Natural killer cell (primary cell): Measurements from ENCODE around the gene TRIAP1. TPM values are rescaled to one million over a fixed set of nuclear protein-coding genes. Genes with fewer than 3 reads are reported as not detected.

Experiments used
- ATAC-seq, 3 donors: fragments of 150-1000 bp in 2 of 3; fragments of 200-7000 bp in 1 of 3; cut with Tn5 transposase; 1 replicate in 1 of 3; 2 replicates in 2 of 3; pipeline ENCODE4 v1.10.0; 2021; ENCODE audit warnings: mild to moderate bottlenecking in 2 of 3, moderate library complexity in 2 of 3
- DNase-seq, 2 donors: peaks; one replicate each; pipeline versions ENCODE4 v3.0.0 to v3.0.0-alpha.2; 2013 to 2021; ENCODE audit warnings: mixed read lengths in 1 of 2
- H3K27ac ChIP-seq: one replicate; pipeline ENCODE4 v1.5.1; 2013; ENCODE audit warnings: mild to moderate bottlenecking, low read length
- H3K27me3 ChIP-seq: one replicate; pipeline ENCODE4 v1.6.1; 2013; ENCODE audit warnings: low read length; ENCODE audit not compliant: control insufficient read depth, insufficient read depth
- H3K36me3 ChIP-seq: one replicate; pipeline ENCODE4 v1.6.1; 2013; ENCODE audit warnings: low read length; ENCODE audit not compliant: control insufficient read depth, insufficient read depth
- H3K4me1 ChIP-seq: one replicate; pipeline ENCODE4 v1.6.1; 2013; ENCODE audit warnings: low read length; ENCODE audit not compliant: control insufficient read depth, insufficient read depth
- H3K4me3 ChIP-seq: one replicate; pipeline ENCODE4 v1.5.1; 2013; ENCODE audit warnings: low read length
- H3K9me3 ChIP-seq: one replicate; pipeline ENCODE4 v1.6.1; 2013; ENCODE audit warnings: low read length; ENCODE audit not compliant: control insufficient read depth, insufficient read depth
- H3K27ac Mint-ChIP-seq, 2 donors: one replicate each; pipeline ENCODE4 v1.8.0; 2022; ENCODE audit warnings: mild to moderate bottlenecking in 2 of 2, mixed read lengths in 2 of 2, moderate library complexity in 1 of 2
- H3K27me3 Mint-ChIP-seq, 2 donors: one replicate each; pipeline ENCODE4 v1.8.0; 2022; ENCODE audit warnings: low read depth in 2 of 2, mixed read lengths in 2 of 2
- H3K36me3 Mint-ChIP-seq: one replicate; pipeline ENCODE4 v1.8.0; 2022; ENCODE audit warnings: mixed read lengths
- H3K4me1 Mint-ChIP-seq, 2 donors: one replicate each; pipeline ENCODE4 v1.8.0; 2022; ENCODE audit warnings: mixed read lengths in 2 of 2
- H3K4me3 Mint-ChIP-seq: one replicate; pipeline ENCODE4 v1.8.0; 2022; ENCODE audit warnings: mild to moderate bottlenecking, moderate library complexity, mixed read lengths
- H3K9me3 Mint-ChIP-seq, 2 donors: one replicate each; pipeline ENCODE4 v1.8.0; 2022; ENCODE audit warnings: mixed read lengths in 2 of 2
- CTCF ChIP-seq: fragments of 200-600 bp; IDR thresholded peaks from one replicate; pipeline ENCODE4 v1.8.0; 2022; ENCODE audit warnings: antibody characterized with exemption
- WGBS: methylation state at CpG from one replicate; pipeline ENCODE4 v1.1.7; 2013; ENCODE audit warnings: missing lambda C conversion rate; ENCODE audit not compliant: insufficient coverage; 5-methylcytosine and 5-hydroxymethylcytosine counted together
- intact Hi-C: fragments of 100-400 bp; cut with micrococcal nuclease; formaldehyde crosslinking; loops from one replicate; pipeline ENCODE4 v1.14.2; 2022
- total RNA-seq, 4 donors: library from RNA; stranded (reverse); fragments of 120-200 nt in 1 of 4; gene quantifications; one replicate each; pipeline versions ENCODE4 v1.2.3 to v1.2.4, GENCODE V29; 2013 to 2022

The TRIAP1 gene
- total RNA-seq, 3 donors from 2014 or later (not counting 1 experiment from before 2014, with no cell fraction given) = 21.3 to 25.8 (median 24.2) TPM

GRCh38 chr12:120485961-120486881 is 40.0 kb upstream of the TRIAP1 start:
- Mint-ChIP-seq H3K9me3 (no peaks in the 10 kb centered on the region), H3K4me1 (peaks cover 46 to 55% of the 10 kb centered on the region in 2 donors), H3K36me3 (no peaks in the 10 kb centered on the region), H3K27ac (no peak overlapping the region), H3K27me3 (no peaks in the 10 kb centered on the region), H3K4me3 (no peak overlapping the region)
- Histone ChIP-seq H3K36me3 (peaks cover 4% of the 10 kb centered on the region), H3K9me3 (no peaks in the 10 kb centered on the region), H3K4me1 (peaks cover 18% of the 10 kb centered on the region), H3K27ac (no peak overlapping the region), H3K4me3 (no peak overlapping the region), H3K27me3 (no peaks in the 10 kb centered on the region)
- WGBS = 93% methylated on average over 5 of the region's 7 CpGs
- no peak for TF ChIP-seq CTCF
- intact Hi-C loops = no loop called here
- ATAC-seq (no peak), DNase-seq (no peak)

GRCh38 chr12:120483621-120484020 is 37.4 kb upstream of the TRIAP1 start:
- intact Hi-C loops = loop anchor here (5.0 kb wide), 1 partner anchor 46 kb away; the partner anchor contains the start of gene COX6A1
- no peaks in the 10 kb centered on the region for H3K27me3 ChIP-seq
- WGBS = 100% methylated on average over 1 of the region's 1 CpG

GRCh38 chr12:120481022-120481767 is 35.0 kb upstream of the TRIAP1 start:
- H3K36me3 Mint-ChIP-seq = no peaks in the 10 kb centered on the region
- no peaks in the 10 kb centered on the region for H3K27me3 ChIP-seq
- peak overlapping the region; percentile 93 for H3K27ac ChIP-seq
- no peak overlapping the region for H3K4me3 ChIP-seq
- H3K36me3 ChIP-seq = peaks cover 3% of the 10 kb centered on the region
- no peaks in the 10 kb centered on the region for H3K9me3 Mint-ChIP-seq
- peak overlapping the region; percentile 90 to 99 for H3K27ac Mint-ChIP-seq
- peaks cover 62% of the 10 kb centered on the region for H3K4me1 ChIP-seq
- DNase-seq = peak; percentile 27 to 67
- intact Hi-C loops = loop anchor here (1.0 to 5.0 kb wide), 2 partner anchors 12 to 44 kb away; partner anchors contain the start of genes COX6A1 and SRSF9
- peaks cover 52 to 54% of the 10 kb centered on the region in 2 donors for H3K4me1 Mint-ChIP-seq
- H3K27me3 Mint-ChIP-seq = no peaks in the 10 kb centered on the region
- no peaks in the 10 kb centered on the region for H3K9me3 ChIP-seq
- no peak for TF ChIP-seq CTCF
- WGBS = 66% methylated on average over 5 of the region's 9 CpGs
- ATAC-seq = peak; percentile 76 to 91 (median 89)
- peak overlapping the region; percentile 94 for H3K4me3 Mint-ChIP-seq

More at GRCh38 chr12:120483621-120484020, 37.4 kb upstream of the TRIAP1 start:
- H3K4me3 ChIP-seq = no peak overlapping the region
- no peaks in the 10 kb centered on the region for H3K36me3 Mint-ChIP-seq
- H3K27ac Mint-ChIP-seq = peak overlapping the region; percentile 90 to 99
- no peak for ATAC-seq
- peaks cover 4% of the 10 kb centered on the region for H3K36me3 ChIP-seq
- H3K4me3 Mint-ChIP-seq = peak overlapping the region; percentile 22
- H3K4me1 Mint-ChIP-seq = peaks cover 56% of the 10 kb centered on the region in 2 donors
- H3K9me3 ChIP-seq = no peaks in the 10 kb centered on the region
- no peak for TF ChIP-seq CTCF
- H3K27me3 Mint-ChIP-seq = no peaks in the 10 kb centered on the region
- no peaks in the 10 kb centered on the region for H3K9me3 Mint-ChIP-seq
- no peak for DNase-seq
- no peak overlapping the region for H3K27ac ChIP-seq
- H3K4me1 ChIP-seq = peaks cover 43% of the 10 kb centered on the region
